ENCODE results near the gene GORAB.

GORAB gene

GRCh38 chr1:170537798-170538503 is 6.0 kb downstream of the GORAB start:
- DNase-seq (ENCODE audit: low read depth), result no peak
- TF ChIP-seq CTCF (IDR thresholded peaks at IDR 0.05; ENCODE audit: low read depth, low read length, missing control alignments), result no peak
- no peak overlapping the region for H3K4me3 ChIP-seq (ENCODE audit: low read depth, low read length)

GRCh38 chr1:170538687-170539086 is 6.7 kb downstream of the GORAB start:
- H3K4me3 ChIP-seq (ENCODE audit: low read depth, low read length), result no peak overlapping the region
- no peak for TF ChIP-seq CTCF (IDR thresholded peaks at IDR 0.05; ENCODE audit: low read depth, low read length, missing control alignments)
- no peak for DNase-seq (ENCODE audit: low read depth)

GRCh38 chr1:170539154-170539553 is 7.2 kb downstream of the GORAB start:
- no peak for TF ChIP-seq CTCF (IDR thresholded peaks at IDR 0.05; ENCODE audit: low read depth, low read length, missing control alignments)
- H3K4me3 ChIP-seq (ENCODE audit: low read depth, low read length), result no peak overlapping the region
- DNase-seq (ENCODE audit: low read depth), result no peak

GRCh38 chr1:170544624-170545023 is 12.7 kb downstream of the GORAB start:
- H3K4me3 ChIP-seq (ENCODE audit: low read depth, low read length), result no peak overlapping the region
- no peak for DNase-seq (ENCODE audit: low read depth)
- no peak for TF ChIP-seq CTCF (IDR thresholded peaks at IDR 0.05; ENCODE audit: low read depth, low read length, missing control alignments)

- no peak for DNase-seq (ENCODE audit: low read depth)
- TF ChIP-seq CTCF (IDR thresholded peaks at IDR 0.05; ENCODE audit: low read depth, low read length, missing control alignments), result no peak
These were observed 13.5 kb downstream of the GORAB start for GRCh38 chr1:170545476-170545875.

GRCh38 chr1:170547255-170547654 is 15.3 kb downstream of the GORAB start:
- no peak for DNase-seq (ENCODE audit: low read depth)
- TF ChIP-seq CTCF (IDR thresholded peaks at IDR 0.05; ENCODE audit: low read depth, low read length, missing control alignments), result no peak
- H3K4me3 ChIP-seq (ENCODE audit: low read depth, low read length), result no peak overlapping the region

More at GRCh38 chr1:170545476-170545875, 13.5 kb downstream of the GORAB start:
- no peak overlapping the region for H3K4me3 ChIP-seq (ENCODE audit: low read depth, low read length)

GRCh38 chr1:170548497-170548896 is 16.5 kb downstream of the GORAB start:
- no peak overlapping the region for H3K4me3 ChIP-seq (ENCODE audit: low read depth, low read length)
- TF ChIP-seq CTCF (IDR thresholded peaks at IDR 0.05; ENCODE audit: low read depth, low read length, missing control alignments), result no peak
- DNase-seq (ENCODE audit: low read depth), result no peak

All from GM12864 (cell line).